Stimulated activated naive CD8-positive, alpha-beta T cell treated with anti-CD3 and anti-CD28 coated beads, Interleukin-15, Interleukin-2, amounts not matched to agents 100 ng/mL and 50 ng/mL, for 24 hours (primary cell): ENCODE measurements around the gene C4orf50.

ENCODE experiments used
- H3K27ac Mint-ChIP-seq: one replicate; pipeline ENCODE4 v1.8.0; 2021; ENCODE audit warnings: mild to moderate bottlenecking, mixed read lengths
- H3K27me3 Mint-ChIP-seq: one replicate; pipeline ENCODE4 v1.8.0; 2021; ENCODE audit warnings: mixed read lengths
- H3K36me3 Mint-ChIP-seq: one replicate; pipeline ENCODE4 v1.8.0; 2021; ENCODE audit warnings: low read depth, mixed read lengths
- H3K4me1 Mint-ChIP-seq: one replicate; pipeline ENCODE4 v1.8.0; 2021; ENCODE audit warnings: low read depth, mixed read lengths
- H3K4me3 Mint-ChIP-seq: one replicate; pipeline ENCODE4 v1.8.0; 2021; ENCODE audit warnings: mild to moderate bottlenecking, mixed read lengths
- H3K9me3 Mint-ChIP-seq: one replicate; pipeline ENCODE4 v1.8.0; 2021; ENCODE audit warnings: mixed read lengths

Gene C4orf50

GRCh38 chr4:5945171-5945570 lies 73.1 kb downstream of the C4orf50 start:
- peaks cover 12% of the 10 kb centered on the region for H3K27me3 Mint-ChIP-seq
- no peak overlapping the region for H3K27ac Mint-ChIP-seq
- no peak overlapping the region for H3K4me3 Mint-ChIP-seq
- H3K36me3 Mint-ChIP-seq, result no peaks in the 10 kb centered on the region
- no peaks in the 10 kb centered on the region for H3K4me1 Mint-ChIP-seq
- peaks cover 13% of the 10 kb centered on the region for H3K9me3 Mint-ChIP-seq

GRCh38 chr4:5943561-5943960 lies 74.7 kb downstream of the C4orf50 start:
- peaks cover 13% of the 10 kb centered on the region for H3K9me3 Mint-ChIP-seq
- H3K4me3 Mint-ChIP-seq, result no peak overlapping the region
- H3K27ac Mint-ChIP-seq, result no peak overlapping the region
- H3K4me1 Mint-ChIP-seq, result no peaks in the 10 kb centered on the region
- H3K27me3 Mint-ChIP-seq, result peaks cover 8% of the 10 kb centered on the region
- no peaks in the 10 kb centered on the region for H3K36me3 Mint-ChIP-seq

- H3K4me3 Mint-ChIP-seq, result no peak overlapping the region
- no peak overlapping the region for H3K27ac Mint-ChIP-seq
- H3K9me3 Mint-ChIP-seq, result peaks cover 13% of the 10 kb centered on the region
- H3K4me1 Mint-ChIP-seq, result no peaks in the 10 kb centered on the region
- peaks cover 8% of the 10 kb centered on the region for H3K27me3 Mint-ChIP-seq
- no peaks in the 10 kb centered on the region for H3K36me3 Mint-ChIP-seq
Measured at GRCh38 chr4:5942947-5943346, 75.3 kb downstream of the C4orf50 start.

GRCh38 chr4:5941601-5942000 lies 76.6 kb downstream of the C4orf50 start:
- Mint-ChIP-seq H3K36me3 (no peaks in the 10 kb centered on the region), H3K27ac (no peak overlapping the region), H3K4me3 (no peak overlapping the region), H3K9me3 (peaks cover 12% of the 10 kb centered on the region), H3K4me1 (no peaks in the 10 kb centered on the region), H3K27me3 (peaks cover 6% of the 10 kb centered on the region)

GRCh38 chr4:5940470-5941203 lies 77.6 kb downstream of the C4orf50 start:
- H3K27ac Mint-ChIP-seq, result no peak overlapping the region
- peaks cover 3% of the 10 kb centered on the region for H3K27me3 Mint-ChIP-seq
- H3K36me3 Mint-ChIP-seq, result no peaks in the 10 kb centered on the region
- H3K4me3 Mint-ChIP-seq, result no peak overlapping the region
- H3K9me3 Mint-ChIP-seq, result peaks cover 9% of the 10 kb centered on the region
- no peaks in the 10 kb centered on the region for H3K4me1 Mint-ChIP-seq

GRCh38 chr4:5933996-5934831 lies 84.0 kb downstream of the C4orf50 start:
- Mint-ChIP-seq H3K36me3 (no peaks in the 10 kb centered on the region), H3K27me3 (peaks cover 4% of the 10 kb centered on the region), H3K9me3 (no peaks in the 10 kb centered on the region), H3K4me1 (no peaks in the 10 kb centered on the region), H3K4me3 (no peak overlapping the region), H3K27ac (no peak overlapping the region)

- Mint-ChIP-seq H3K27ac (no peak overlapping the region), H3K27me3 (peaks cover 4% of the 10 kb centered on the region), H3K36me3 (no peaks in the 10 kb centered on the region), H3K9me3 (no peaks in the 10 kb centered on the region), H3K4me1 (no peaks in the 10 kb centered on the region), H3K4me3 (no peak overlapping the region)
Measured at GRCh38 chr4:5933116-5933515, 85.1 kb downstream of the C4orf50 start.

- Mint-ChIP-seq H3K4me1 (no peaks in the 10 kb centered on the region), H3K9me3 (no peaks in the 10 kb centered on the region), H3K36me3 (no peaks in the 10 kb centered on the region), H3K27me3 (peaks cover 4% of the 10 kb centered on the region), H3K27ac (no peak overlapping the region), H3K4me3 (no peak overlapping the region)
Measured at GRCh38 chr4:5932035-5932568, 86.1 kb downstream of the C4orf50 start.

- H3K9me3 Mint-ChIP-seq, result no peaks in the 10 kb centered on the region
- H3K4me3 Mint-ChIP-seq, result no peak overlapping the region
- H3K27ac Mint-ChIP-seq, result no peak overlapping the region
- H3K36me3 Mint-ChIP-seq, result no peaks in the 10 kb centered on the region
- peaks cover 4% of the 10 kb centered on the region for H3K27me3 Mint-ChIP-seq
- no peaks in the 10 kb centered on the region for H3K4me1 Mint-ChIP-seq
Measured at GRCh38 chr4:5931526-5931925, 86.7 kb downstream of the C4orf50 start.

- Mint-ChIP-seq H3K27ac (no peak overlapping the region), H3K36me3 (no peaks in the 10 kb centered on the region), H3K4me1 (no peaks in the 10 kb centered on the region), H3K27me3 (peaks cover 4% of the 10 kb centered on the region), H3K4me3 (no peak overlapping the region), H3K9me3 (no peaks in the 10 kb centered on the region)
Measured at GRCh38 chr4:5930876-5931275, 87.4 kb downstream of the C4orf50 start.

GRCh38 chr4:5930456-5930855 lies 87.8 kb downstream of the C4orf50 start:
- peaks cover 4% of the 10 kb centered on the region for H3K27me3 Mint-ChIP-seq

GRCh38 chr4:5928844-5929420 lies 89.3 kb downstream of the C4orf50 start:
- no peaks in the 10 kb centered on the region for H3K36me3 Mint-ChIP-seq
- H3K4me3 Mint-ChIP-seq, result no peak overlapping the region
- no peaks in the 10 kb centered on the region for H3K9me3 Mint-ChIP-seq
- H3K27ac Mint-ChIP-seq, result no peak overlapping the region
- H3K4me1 Mint-ChIP-seq, result no peaks in the 10 kb centered on the region
- peaks cover 4% of the 10 kb centered on the region for H3K27me3 Mint-ChIP-seq

More at GRCh38 chr4:5930456-5930855, 87.8 kb downstream of the C4orf50 start:
- no peaks in the 10 kb centered on the region for H3K4me1 Mint-ChIP-seq
- no peaks in the 10 kb centered on the region for H3K36me3 Mint-ChIP-seq
- H3K27ac Mint-ChIP-seq, result no peak overlapping the region
- no peak overlapping the region for H3K4me3 Mint-ChIP-seq
- H3K9me3 Mint-ChIP-seq, result no peaks in the 10 kb centered on the region

GRCh38 chr4:5928274-5928673 lies 90.0 kb downstream of the C4orf50 start:
- no peaks in the 10 kb centered on the region for H3K36me3 Mint-ChIP-seq
- no peak overlapping the region for H3K27ac Mint-ChIP-seq
- no peaks in the 10 kb centered on the region for H3K9me3 Mint-ChIP-seq
- no peaks in the 10 kb centered on the region for H3K4me1 Mint-ChIP-seq
- peaks cover 3% of the 10 kb centered on the region for H3K27me3 Mint-ChIP-seq
- H3K4me3 Mint-ChIP-seq, result no peak overlapping the region

- no peaks in the 10 kb centered on the region for H3K9me3 Mint-ChIP-seq
- no peak overlapping the region for H3K27ac Mint-ChIP-seq
- no peak overlapping the region for H3K4me3 Mint-ChIP-seq
- no peaks in the 10 kb centered on the region for H3K36me3 Mint-ChIP-seq
- no peaks in the 10 kb centered on the region for H3K27me3 Mint-ChIP-seq
- no peaks in the 10 kb centered on the region for H3K4me1 Mint-ChIP-seq
Measured at GRCh38 chr4:5927747-5928146, 90.5 kb downstream of the C4orf50 start.

GRCh38 chr4:5927116-5927515 lies 91.1 kb downstream of the C4orf50 start:
- H3K4me3 Mint-ChIP-seq, result no peak overlapping the region
- no peak overlapping the region for H3K27ac Mint-ChIP-seq

More at GRCh38 chr4:5927116-5927515, 91.1 kb downstream of the C4orf50 start:
- H3K27me3 Mint-ChIP-seq, result no peaks in the 10 kb centered on the region
- no peaks in the 10 kb centered on the region for H3K36me3 Mint-ChIP-seq
- no peaks in the 10 kb centered on the region for H3K4me1 Mint-ChIP-seq
- no peaks in the 10 kb centered on the region for H3K9me3 Mint-ChIP-seq
